ENCODE data around the gene TJP2.

The TJP2 gene

GRCh38 chr9:69221036-69221435, 47.0 kb downstream of the TJP2 start:
- DNase-seq (ENCODE audit: low spot score) = no peak
- TF ChIP-seq CTCF (conservative IDR thresholded peaks at IDR 0.05; ENCODE audit: low read depth) = no peak
- no peak overlapping the region for H3K27ac ChIP-seq
- ChIA-PET POLR2A (ENCODE audit: low non-redundant PET) (interaction anchor here (0.6 kb wide), 1 partner anchor 18 kb away, joined by 3 read pairs; no protein-coding TSS in a partner anchor), CTCF (interaction anchor here (0.6 kb wide), 1 partner anchor 1040 kb away, joined by 3 read pairs; no protein-coding TSS in a partner anchor)

GRCh38 chr9:69222970-69223369, 48.9 kb downstream of the TJP2 start:
- no peak for TF ChIP-seq CTCF (conservative IDR thresholded peaks at IDR 0.05; ENCODE audit: low read depth)
- POLR2A ChIA-PET (ENCODE audit: low non-redundant PET) = no interaction called here
- CTCF ChIA-PET = interaction anchor here (0.7 to 2.0 kb wide), 17 partner anchors 9 to 246 kb away, joined by 3 to 16 read pairs (median 3); no protein-coding TSS in a partner anchor
- no peak for DNase-seq (ENCODE audit: low spot score)
- H3K27ac ChIP-seq = peak overlapping the region; percentile 13; the same call in 1 of the 2 replicates

- POLR2A ChIA-PET (ENCODE audit: low non-redundant PET) = no interaction called here
- peak overlapping the region; percentile 13; the same call in 1 of the 2 replicates for H3K27ac ChIP-seq
- peak; percentile 69 for DNase-seq (ENCODE audit: low spot score)
- peak; percentile 60 for TF ChIP-seq CTCF (conservative IDR thresholded peaks at IDR 0.05; ENCODE audit: low read depth)
- CTCF ChIA-PET = interaction anchor here (0.5 to 2.0 kb wide), 21 partner anchors 8 to 1261 kb away, joined by 3 to 16 read pairs (median 3); no protein-coding TSS in a partner anchor
Measured at GRCh38 chr9:69223605-69224004, 49.5 kb downstream of the TJP2 start.

GRCh38 chr9:69229367-69229766, 55.3 kb downstream of the TJP2 start:
- DNase-seq (ENCODE audit: low spot score) = no peak
- no peak for TF ChIP-seq CTCF (conservative IDR thresholded peaks at IDR 0.05; ENCODE audit: low read depth)
- H3K27ac ChIP-seq = no peak overlapping the region
- ChIA-PET CTCF (no interaction called here), POLR2A (ENCODE audit: low non-redundant PET) (no interaction called here)

- ChIA-PET POLR2A (ENCODE audit: low non-redundant PET) (no interaction called here), CTCF (interaction anchor here (1.7 kb wide), 1 partner anchor 8 kb away, joined by 7 read pairs; no protein-coding TSS in a partner anchor)
- no peak overlapping the region for H3K27ac ChIP-seq
- no peak for TF ChIP-seq CTCF (conservative IDR thresholded peaks at IDR 0.05; ENCODE audit: low read depth)
- no peak for DNase-seq (ENCODE audit: low spot score)
Measured at GRCh38 chr9:69232135-69232534, 58.1 kb downstream of the TJP2 start.

- no peak overlapping the region for H3K27ac ChIP-seq
- CTCF ChIA-PET = interaction anchor here (0.7 to 1.0 kb wide), 2 partner anchors 12 to 103 kb away, joined by 3 read pairs; no protein-coding TSS in a partner anchor
- DNase-seq (ENCODE audit: low spot score) = no peak
- POLR2A ChIA-PET (ENCODE audit: low non-redundant PET) = no interaction called here
- no peak for TF ChIP-seq CTCF (conservative IDR thresholded peaks at IDR 0.05; ENCODE audit: low read depth)
Measured at GRCh38 chr9:69234683-69235082, 60.6 kb downstream of the TJP2 start.
